SK-N-DZ (cell line): ENCODE measurements around the gene FEN1.

Source experiments
- DNase-seq: peaks from one replicate; pipeline ENCODE4 v3.0.0-alpha.2; 2015; ENCODE audit warnings: low spot score

The FEN1 gene

DNA sequence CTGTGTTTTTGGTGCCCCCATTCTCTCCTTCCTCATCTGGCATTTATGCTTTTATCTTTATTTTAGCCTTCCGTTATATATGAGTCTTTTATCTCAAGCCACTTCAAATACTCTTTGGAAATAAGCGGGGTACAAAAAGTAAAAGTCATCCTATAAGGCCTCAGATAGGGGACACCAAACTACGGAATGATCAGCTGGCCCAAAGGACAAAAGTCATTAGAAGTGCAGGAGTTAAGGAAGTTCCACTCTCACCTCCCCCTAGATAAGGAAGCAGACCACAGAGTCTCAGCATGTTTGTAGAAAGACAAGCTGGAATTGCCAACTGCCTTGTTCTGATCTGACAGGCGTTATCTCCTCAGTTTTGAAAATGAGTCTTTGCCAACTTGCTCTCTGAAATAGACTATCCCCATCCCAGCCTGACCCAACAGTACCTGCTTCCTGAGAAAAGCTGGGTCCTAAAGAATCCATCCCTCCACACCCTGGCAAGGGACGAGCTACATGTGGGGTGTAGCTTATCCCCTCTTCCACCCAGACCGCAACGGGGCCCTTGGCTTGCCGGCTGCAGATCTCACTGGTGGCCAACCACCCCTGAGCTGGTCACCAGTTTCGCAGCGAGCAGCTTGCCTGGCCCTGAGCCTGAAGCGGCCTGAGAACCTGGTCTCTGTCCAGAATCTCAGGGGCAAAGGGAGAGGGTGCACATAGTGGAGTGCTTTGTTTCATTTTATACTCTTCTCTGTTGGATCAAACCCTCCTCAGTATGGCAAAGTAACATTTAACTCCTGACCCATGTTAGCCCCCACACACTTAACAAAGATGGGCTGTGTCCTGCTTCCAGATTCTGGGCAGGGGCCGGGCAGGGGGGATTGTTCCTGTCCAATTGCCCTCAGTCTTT is 49.2 kb downstream of the FEN1 start:
- no peak for DNase-seq

DNA sequence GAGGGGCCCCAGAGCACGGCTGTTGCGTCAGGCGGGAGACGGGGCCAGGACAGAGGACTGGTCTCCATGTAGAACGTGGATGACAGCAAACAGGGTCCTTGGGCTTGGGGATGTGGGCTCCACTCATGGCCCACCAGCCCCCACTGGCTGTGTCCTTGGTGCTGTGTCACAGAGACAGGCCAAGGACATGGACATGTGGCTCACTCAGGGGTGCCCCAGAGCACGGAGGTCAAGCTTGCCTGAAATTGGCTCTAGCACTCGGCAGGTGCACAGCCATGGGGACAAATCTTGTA is 49.8 kb downstream of the FEN1 start:
- no peak for DNase-seq

DNA sequence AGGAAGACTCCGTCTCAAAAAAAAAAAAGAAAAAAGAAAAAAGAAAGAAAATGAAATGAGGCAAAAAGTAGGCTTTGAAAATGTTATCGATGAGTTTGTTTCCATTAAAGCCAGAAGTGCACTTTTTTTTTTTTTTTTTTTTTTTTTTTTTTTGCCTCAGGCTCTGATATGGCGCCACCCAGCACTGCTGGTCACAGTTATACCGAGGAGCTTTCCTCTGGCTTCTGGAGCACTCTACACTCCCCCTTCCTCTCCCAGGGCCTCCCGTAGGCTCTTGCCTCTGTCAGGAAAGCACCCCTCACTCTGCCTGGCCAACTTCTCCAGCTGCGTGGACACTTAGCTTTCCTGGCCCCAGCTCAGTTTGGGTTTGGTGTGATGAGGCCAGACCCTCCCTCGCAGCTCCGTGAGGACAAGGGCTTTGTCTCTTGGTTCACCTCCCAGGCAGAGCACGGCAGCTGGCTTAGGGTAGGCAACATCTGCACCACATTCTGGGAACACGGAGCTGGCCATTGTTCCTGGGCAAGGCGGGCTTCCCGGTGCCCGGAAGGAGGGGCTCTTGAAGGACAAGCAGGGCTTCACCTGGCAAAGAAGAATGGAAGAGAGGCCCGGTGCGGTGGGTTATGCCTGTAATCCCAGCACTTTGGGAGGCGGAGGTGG is 52.3 kb downstream of the FEN1 start:
- no peak for DNase-seq

DNA sequence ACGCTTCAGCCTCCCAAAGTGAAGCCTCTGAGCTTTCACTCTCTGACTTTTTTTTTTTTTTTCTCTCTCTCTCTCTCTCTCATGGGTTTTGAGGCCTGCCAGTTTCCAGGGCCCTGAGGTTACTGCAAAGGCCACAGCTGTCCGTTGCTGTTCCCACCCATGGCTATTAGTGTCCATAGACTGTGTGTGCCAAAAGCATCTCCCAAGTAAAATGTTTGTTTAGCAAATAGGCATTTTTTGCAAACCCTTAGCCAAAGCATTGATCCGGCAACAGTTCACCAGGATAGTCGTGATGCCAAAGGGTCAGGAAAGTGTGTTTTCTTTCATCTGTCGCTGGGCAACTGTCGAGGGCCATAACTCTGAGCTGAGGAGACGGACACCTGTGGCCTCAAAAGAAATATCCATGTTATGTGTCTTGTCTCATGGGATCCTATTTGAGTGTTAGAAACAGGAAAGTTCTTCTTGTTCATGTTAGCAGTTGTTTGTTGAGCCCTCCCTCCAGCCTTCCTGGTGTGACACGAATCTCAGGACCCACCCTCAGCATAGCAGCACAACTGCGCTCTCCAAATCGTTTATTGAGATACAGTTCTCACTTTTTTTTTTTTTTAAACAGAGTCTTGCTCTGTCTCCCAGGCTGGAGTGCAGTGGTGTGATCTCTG is 53.8 kb downstream of the FEN1 start:
- DNase-seq, result no peak
